ENCODE results near the gene NUP93. TPM values are rescaled to one million over a fixed set of nuclear protein-coding genes. Genes with fewer than 3 reads are reported as not detected.
"Not testable (repeated sequence)": the region's sequence is repeated elsewhere in the genome, so short reads cannot be mapped to it uniquely, and the experiment has no call there.

Gene NUP93
- total RNA-seq, 4 donors from 2014 or later: 27.3 to 195 (median 31.4) TPM

GRCh38 chr16:56882077-56882800 lies 152.3 kb downstream of the NUP93 start:
- no peaks in the 10 kb centered on the region for H3K4me1 ChIP-seq
- no peak for DNase-seq
- no peaks in the 10 kb centered on the region for H3K9me3 ChIP-seq
- H3K36me3 ChIP-seq: no peaks in the 10 kb centered on the region
- no peaks in the 10 kb centered on the region for H3K27me3 ChIP-seq
- H3K4me3 ChIP-seq: no peak overlapping the region
- no peak overlapping the region for H3K27ac ChIP-seq
- TF ChIP-seq POLR2A (IDR thresholded peaks at IDR 0.05) (no peak), CTCF (IDR thresholded peaks at IDR 0.05) (no peak)

- TF ChIP-seq POLR2A (IDR thresholded peaks at IDR 0.05): no peak
- no peak for TF ChIP-seq CTCF (IDR thresholded peaks at IDR 0.05)
- H3K36me3 ChIP-seq: no peaks in the 10 kb centered on the region
- H3K27me3 ChIP-seq: no peaks in the 10 kb centered on the region
- no peak overlapping the region for H3K4me3 ChIP-seq
- DNase-seq: no peak
- no peaks in the 10 kb centered on the region for H3K9me3 ChIP-seq
- no peak overlapping the region for H3K27ac ChIP-seq
- peaks cover 0 to 3% (median 0%) of the 10 kb centered on the region in 4 donors for H3K4me1 ChIP-seq
Observed at GRCh38 chr16:56883586-56883985, 153.7 kb downstream of the NUP93 start.

GRCh38 chr16:56884026-56884582 lies 154.2 kb downstream of the NUP93 start:
- no peak for TF ChIP-seq CTCF (IDR thresholded peaks at IDR 0.05)
- no peak for TF ChIP-seq POLR2A (IDR thresholded peaks at IDR 0.05)
- no peak for DNase-seq
- no peak overlapping the region for H3K4me3 ChIP-seq
- no peaks in the 10 kb centered on the region for H3K27me3 ChIP-seq
- H3K4me1 ChIP-seq: peaks cover 0 to 7% (median 0%) of the 10 kb centered on the region in 4 donors
- no peaks in the 10 kb centered on the region for H3K36me3 ChIP-seq
- no peak overlapping the region for H3K27ac ChIP-seq
- H3K9me3 ChIP-seq: no peaks in the 10 kb centered on the region

DNA sequence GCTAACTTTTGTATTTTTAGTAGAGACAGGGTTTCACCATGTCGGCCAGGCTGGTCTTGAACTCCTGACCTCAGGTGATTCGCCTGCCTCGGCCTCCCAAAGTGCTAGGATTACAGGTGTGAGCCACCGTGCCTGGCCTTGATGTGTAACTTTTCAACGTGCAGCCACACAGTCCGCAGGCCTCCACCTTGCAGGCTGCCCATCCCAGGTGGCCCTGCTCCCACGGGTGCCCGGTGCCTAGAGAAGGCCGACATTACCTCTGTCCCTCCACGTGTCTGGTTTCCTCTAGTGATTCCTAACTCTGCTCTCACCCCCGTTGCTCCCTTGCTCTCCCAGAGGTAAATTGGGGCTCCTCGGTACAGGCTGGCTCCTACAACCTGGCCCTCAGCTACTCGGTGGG lies 155.0 kb downstream of the NUP93 start:
- H3K27me3 ChIP-seq, H3K4me3 ChIP-seq, DNase-seq, H3K4me1 ChIP-seq, H3K27ac ChIP-seq, H3K9me3 ChIP-seq, H3K36me3 ChIP-seq: not testable (repeated sequence)

DNA sequence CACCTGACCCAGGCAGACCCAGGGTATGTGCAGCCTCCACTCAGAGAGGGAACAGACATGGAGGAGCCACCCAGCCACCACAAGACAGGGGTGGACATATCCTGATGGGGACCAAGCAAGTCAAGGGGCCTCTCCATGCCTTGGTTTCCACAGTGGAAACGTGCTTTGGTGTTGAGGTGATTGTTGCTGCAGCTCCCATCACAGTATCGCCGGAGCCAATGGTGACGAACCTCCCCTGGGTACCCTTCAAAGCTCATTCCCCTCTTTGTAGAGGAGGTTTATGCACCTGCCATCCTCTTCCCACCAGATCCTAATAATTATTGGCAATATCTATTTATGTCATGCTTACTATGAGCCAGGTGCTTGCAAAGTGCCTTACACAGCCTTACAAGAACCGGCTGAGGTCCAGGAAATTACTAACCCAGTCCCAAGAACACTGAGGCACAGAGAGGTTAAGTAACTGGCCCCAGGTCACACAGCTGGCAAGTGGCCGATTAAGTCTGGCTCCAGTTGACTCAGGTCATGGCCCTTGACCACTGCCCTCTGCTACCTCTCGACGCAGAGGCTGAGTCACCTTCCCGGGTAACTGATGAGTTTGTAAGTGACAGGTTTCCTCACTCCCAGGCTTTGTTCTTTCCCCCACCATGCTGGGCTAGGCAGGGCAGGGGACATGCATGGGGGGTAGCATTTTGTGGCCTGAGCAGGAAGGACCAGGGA lies 155.7 kb downstream of the NUP93 start:
- no peak for DNase-seq
- H3K36me3 ChIP-seq: no peaks in the 10 kb centered on the region
- no peak overlapping the region for H3K4me3 ChIP-seq
- no peaks in the 10 kb centered on the region for H3K9me3 ChIP-seq
- no peaks in the 10 kb centered on the region for H3K27me3 ChIP-seq
- no peak overlapping the region for H3K27ac ChIP-seq
- TF ChIP-seq CTCF (IDR thresholded peaks at IDR 0.05) (no peak), POLR2A (IDR thresholded peaks at IDR 0.05) (no peak)
- peaks cover 0 to 10% (median 0%) of the 10 kb centered on the region in 4 donors for H3K4me1 ChIP-seq

- DNase-seq: no peak
- Histone ChIP-seq H3K9me3 (no peaks in the 10 kb centered on the region), H3K27me3 (no peaks in the 10 kb centered on the region), H3K4me1 (peaks cover 0 to 10% (median 0%) of the 10 kb centered on the region in 4 donors), H3K27ac (no peak overlapping the region), H3K36me3 (no peaks in the 10 kb centered on the region), H3K4me3 (no peak overlapping the region)
- no peak for TF ChIP-seq CTCF (IDR thresholded peaks at IDR 0.05)
Observed at GRCh38 chr16:56886296-56886695, 156.4 kb downstream of the NUP93 start.
